ENCODE data around the gene GMDS.

GMDS gene

GRCh38 chr6:2193931-2194330, 51.5 kb downstream of the GMDS start:
- no peaks in the 10 kb centered on the region for H3K9me3 ChIP-seq (ENCODE audit: insufficient read depth, low read depth, low read length)
- no peak overlapping the region for H3K9ac ChIP-seq (ENCODE audit: low read depth, low read length, poor library complexity, severe bottlenecking)
- no peaks in the 10 kb centered on the region for H3K36me3 ChIP-seq (ENCODE audit: insufficient read depth, low read length)
- peaks cover 13% of the 10 kb centered on the region for H3K4me1 ChIP-seq (ENCODE audit: insufficient read depth, low read length, poor library complexity, severe bottlenecking)
- H3F3A ChIP-seq (ENCODE audit: low read depth), result no peaks in the 10 kb centered on the region
- H3K79me2 ChIP-seq (ENCODE audit: insufficient read depth, low read length), result peaks cover 4% of the 10 kb centered on the region; the same call in 1 of the 2 replicates
- no peak overlapping the region for H2AFZ ChIP-seq (ENCODE audit: low read length)
- H3K4me3 ChIP-seq (ENCODE audit: low read length, poor library complexity, severe bottlenecking), result no peak overlapping the region
- H3K27me3 ChIP-seq (ENCODE audit: insufficient read depth, low read length, poor library complexity, severe bottlenecking), result no peaks in the 10 kb centered on the region
- no peaks in the 10 kb centered on the region for H4K20me1 ChIP-seq (ENCODE audit: insufficient read depth, low read length, poor library complexity, severe bottlenecking)
- no peak for TF ChIP-seq CTCF (conservative IDR thresholded peaks at IDR 0.05; ENCODE audit: low read length)
- no peak for TF ChIP-seq EZH2phosphoT487 (IDR thresholded peaks at IDR 0.05; ENCODE audit: borderline replicate concordance)
- no peak overlapping the region for H3K4me2 ChIP-seq (ENCODE audit: low read depth, low read length, poor library complexity, severe bottlenecking)
- no peaks in the 10 kb centered on the region for H3K9me2 ChIP-seq (replicated peaks; ENCODE audit: low read depth, low read length)

GRCh38 chr6:2192976-2193375, 52.4 kb downstream of the GMDS start:
- no peaks in the 10 kb centered on the region for H3K36me3 ChIP-seq (ENCODE audit: insufficient read depth, low read length)
- H3K4me2 ChIP-seq (ENCODE audit: low read depth, low read length, poor library complexity, severe bottlenecking), result no peak overlapping the region
- H3K4me3 ChIP-seq (ENCODE audit: low read length, poor library complexity, severe bottlenecking), result no peak overlapping the region
- TF ChIP-seq CTCF (conservative IDR thresholded peaks at IDR 0.05; ENCODE audit: low read length), result no peak
- TF ChIP-seq EZH2phosphoT487 (IDR thresholded peaks at IDR 0.05; ENCODE audit: borderline replicate concordance), result no peak
- H3K79me2 ChIP-seq (ENCODE audit: insufficient read depth, low read length), result peaks cover 4% of the 10 kb centered on the region; the same call in 1 of the 2 replicates
- no peak overlapping the region for H2AFZ ChIP-seq (ENCODE audit: low read length)
- H4K20me1 ChIP-seq (ENCODE audit: insufficient read depth, low read length, poor library complexity, severe bottlenecking), result no peaks in the 10 kb centered on the region
- peaks cover 19% of the 10 kb centered on the region for H3K4me1 ChIP-seq (ENCODE audit: insufficient read depth, low read length, poor library complexity, severe bottlenecking)
- no peak overlapping the region for H3K9ac ChIP-seq (ENCODE audit: low read depth, low read length, poor library complexity, severe bottlenecking)
- H3K9me3 ChIP-seq (ENCODE audit: insufficient read depth, low read depth, low read length), result no peaks in the 10 kb centered on the region
- H3F3A ChIP-seq (ENCODE audit: low read depth), result no peaks in the 10 kb centered on the region
- H3K9me2 ChIP-seq (replicated peaks; ENCODE audit: low read depth, low read length), result no peaks in the 10 kb centered on the region
- no peaks in the 10 kb centered on the region for H3K27me3 ChIP-seq (ENCODE audit: insufficient read depth, low read length, poor library complexity, severe bottlenecking)

GRCh38 chr6:2191390-2191740, 54.0 kb downstream of the GMDS start:
- H3F3A ChIP-seq (ENCODE audit: low read depth), result no peaks in the 10 kb centered on the region
- no peak overlapping the region for H3K9ac ChIP-seq (ENCODE audit: low read depth, low read length, poor library complexity, severe bottlenecking)
- H3K9me3 ChIP-seq (ENCODE audit: insufficient read depth, low read depth, low read length), result no peaks in the 10 kb centered on the region
- H3K27me3 ChIP-seq (ENCODE audit: insufficient read depth, low read length, poor library complexity, severe bottlenecking), result no peaks in the 10 kb centered on the region
- H3K9me2 ChIP-seq (replicated peaks; ENCODE audit: low read depth, low read length), result no peaks in the 10 kb centered on the region
- peaks cover 4% of the 10 kb centered on the region; the same call in 1 of the 2 replicates for H3K79me2 ChIP-seq (ENCODE audit: insufficient read depth, low read length)
- no peaks in the 10 kb centered on the region for H4K20me1 ChIP-seq (ENCODE audit: insufficient read depth, low read length, poor library complexity, severe bottlenecking)
- H2AFZ ChIP-seq (ENCODE audit: low read length), result no peak overlapping the region
- H3K36me3 ChIP-seq (ENCODE audit: insufficient read depth, low read length), result no peaks in the 10 kb centered on the region
- TF ChIP-seq EZH2phosphoT487 (IDR thresholded peaks at IDR 0.05; ENCODE audit: borderline replicate concordance) (no peak), CTCF (conservative IDR thresholded peaks at IDR 0.05; ENCODE audit: low read length) (no peak)
- H3K4me2 ChIP-seq (ENCODE audit: low read depth, low read length, poor library complexity, severe bottlenecking), result no peak overlapping the region
- H3K4me1 ChIP-seq (ENCODE audit: insufficient read depth, low read length, poor library complexity, severe bottlenecking), result peaks cover 19% of the 10 kb centered on the region
- H3K4me3 ChIP-seq (ENCODE audit: low read length, poor library complexity, severe bottlenecking), result no peak overlapping the region

All from Loucy (cell line).